ENCODE results near the gene PRDX5.

GRCh38 chr11:64321026-64321425, 3.1 kb downstream of the PRDX5 start:
- TF ChIP-seq CTCF (IDR thresholded peaks at IDR 0.05; ENCODE audit: low read length) (no peak), EZH2 (IDR thresholded peaks at IDR 0.05; ENCODE audit: borderline replicate concordance, low read length) (no peak)

All from OCI-LY1 (cell line).